Activated CD8-positive, alpha-beta memory T cell treated with anti-CD3 and anti-CD28 coated beads for 1 hour (primary cell): ENCODE data around the gene KDM4B.
"Not testable (repeated sequence)": the region's sequence is repeated elsewhere in the genome, so short reads cannot be mapped to it uniquely, and the experiment has no call there.

Experiments
- DNase-seq, 2 donors: peaks; one replicate each; pipeline ENCODE4 v3.0.0-alpha.2; 2020; ENCODE audit warnings: low read depth in 1 of 2; ENCODE audit errors: extremely low read depth in 1 of 2

Gene KDM4B

DNA sequence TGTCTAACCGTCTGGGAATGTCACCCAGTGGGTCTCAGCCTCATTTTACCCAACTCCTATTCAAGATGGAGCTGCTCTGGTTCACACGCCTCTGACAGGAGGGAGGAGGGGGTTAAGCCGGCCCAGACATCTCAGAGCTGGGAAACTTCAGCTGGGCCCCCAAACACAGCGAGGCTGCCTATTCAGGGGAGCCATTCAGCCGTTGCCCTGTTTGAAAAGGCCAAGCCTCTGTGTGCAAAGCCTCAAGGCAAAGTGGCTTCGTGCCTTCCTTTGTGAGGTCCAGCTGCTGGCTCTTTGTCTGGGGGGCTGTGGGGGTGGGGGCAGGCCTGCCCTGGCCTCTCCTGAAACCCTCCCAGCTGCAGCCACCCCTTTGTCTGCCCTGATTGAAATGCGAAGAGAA, 224.3 kb downstream of the KDM4B start:
- DNase-seq: no peak

DNA sequence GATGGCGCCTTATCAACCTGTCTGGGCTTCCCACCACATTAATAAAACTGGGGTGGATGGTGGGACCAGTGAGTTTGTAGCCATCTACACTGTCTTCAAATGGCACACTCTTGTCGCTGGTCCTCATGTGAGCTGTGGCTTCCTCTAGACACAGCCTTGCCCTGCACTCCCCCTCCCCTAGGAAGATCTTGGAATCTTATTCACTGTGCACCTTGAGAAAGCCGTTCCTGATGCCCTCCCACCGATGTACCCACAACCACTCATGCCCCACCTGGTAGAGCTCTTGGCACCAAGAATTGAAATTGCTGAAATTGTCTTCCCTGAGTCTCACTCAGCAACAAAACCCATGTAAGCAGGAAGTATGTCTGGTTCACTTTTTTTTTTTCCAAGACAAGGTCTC, 225.7 kb downstream of the KDM4B start:
- DNase-seq: no peak

DNA sequence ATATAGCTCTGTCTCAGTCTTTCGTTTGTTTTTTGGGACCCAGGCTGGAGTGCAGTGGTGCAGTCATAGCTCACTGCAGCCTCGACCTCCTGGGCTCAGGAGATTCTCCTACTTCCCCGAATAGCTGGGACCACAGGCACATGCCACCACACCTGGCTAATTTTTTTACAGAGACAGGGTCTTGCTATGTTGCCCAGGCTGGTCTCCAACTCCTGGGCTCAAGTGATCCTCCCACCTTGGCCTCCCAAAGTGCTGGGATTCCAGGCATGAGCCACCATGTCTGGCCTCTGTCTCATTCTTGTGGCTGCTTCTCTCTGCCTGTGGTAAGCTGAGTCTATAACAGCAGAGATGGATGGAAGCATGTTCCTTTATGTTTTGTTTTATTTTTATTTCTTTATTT, 226.7 kb downstream of the KDM4B start:
- DNase-seq: not testable (repeated sequence)

DNA sequence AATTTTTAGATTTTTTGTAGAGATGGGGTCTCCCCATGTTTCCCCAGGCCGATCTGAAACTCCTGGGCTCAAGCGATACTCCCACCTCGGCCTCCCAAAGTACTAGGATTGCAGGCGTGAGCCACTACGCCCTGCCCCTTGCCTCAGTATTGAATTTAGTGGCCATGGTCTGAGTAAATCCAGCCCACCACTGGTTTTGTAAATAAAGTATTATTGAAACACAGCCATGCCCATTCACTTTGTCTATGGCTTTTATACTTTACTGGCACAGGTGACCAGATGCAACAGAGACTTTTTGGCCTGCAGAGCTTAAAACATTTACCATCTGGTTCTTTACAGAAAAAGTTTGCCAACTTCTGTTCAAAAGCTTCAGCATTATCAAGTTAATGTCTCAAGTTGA, 227.9 kb downstream of the KDM4B start:
- no peak for DNase-seq

DNA sequence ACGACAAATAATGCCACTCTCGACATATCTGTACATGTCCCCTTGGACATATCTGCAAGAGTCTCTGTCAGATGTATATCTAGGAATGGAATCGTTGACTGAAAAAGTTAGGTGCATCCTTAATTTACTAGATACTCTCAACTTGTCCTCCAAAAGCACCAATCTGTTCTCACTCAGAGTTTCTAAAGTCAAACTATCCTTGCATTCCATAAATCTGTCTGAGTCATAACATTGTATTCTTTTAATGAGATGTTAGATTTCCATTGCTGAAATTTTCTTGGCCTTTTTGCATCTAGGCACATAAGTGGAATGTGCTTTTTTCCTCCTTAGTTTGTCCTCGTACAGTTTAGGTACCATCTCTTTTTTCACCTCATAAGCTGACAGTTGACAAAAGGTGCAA, 231.9 kb downstream of the KDM4B start:
- no peak for DNase-seq

DNA sequence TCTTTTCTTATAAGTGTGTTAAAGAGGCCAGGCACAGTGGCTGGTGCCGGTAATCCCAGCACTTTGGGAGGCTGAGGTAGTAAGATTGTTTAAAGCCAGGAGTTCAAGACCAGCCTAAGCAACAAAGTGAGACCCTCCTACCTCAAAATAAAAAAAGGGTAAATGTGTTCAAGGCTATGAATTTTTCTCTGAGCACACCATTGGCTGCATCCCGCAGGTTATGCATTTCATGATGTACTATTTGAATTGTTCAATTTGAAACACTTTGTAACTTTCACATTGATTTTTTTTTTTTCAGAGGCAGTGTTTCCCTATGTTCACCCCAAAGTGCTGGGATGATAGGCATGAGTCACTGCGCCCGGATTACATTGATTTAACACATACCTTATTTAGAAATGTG, 233.6 kb downstream of the KDM4B start:
- no peak for DNase-seq
